SU-DHL-6 (cell line): ENCODE measurements around the gene CEP170.
"Not testable (repeated sequence)": the region's sequence is repeated elsewhere in the genome, so short reads cannot be mapped to it uniquely, and the experiment has no call there.

ENCODE experiments used
- CTCF ChIP-seq: fragments of 200-600 bp; sonication (generic); IDR thresholded peaks from one replicate; pipeline ENCODE4 v1.5.1; 2017; ENCODE audit warnings: antibody characterized with exemption, mild to moderate bottlenecking, low read length, moderate library complexity; ENCODE audit not compliant: insufficient read depth, poor library complexity, severe bottlenecking
- EZH2phosphoT487 ChIP-seq: fragments of 200-600 bp; sonication (generic), shearing (Covaris generic); conservative IDR thresholded peaks from 2 replicates; pipeline ENCODE4 v1.6.1; 2018; ENCODE audit warnings: mild to moderate bottlenecking, antibody characterized with exemption, low read length, moderate library complexity, mixed read lengths

GRCh38 chr1:243186201-243186995 is 68.7 kb downstream of the CEP170 start:
- TF ChIP-seq EZH2phosphoT487, CTCF: not testable (repeated sequence)
